K562 (cell line): ENCODE results near the gene LTBR. TPM values are rescaled to one million over a fixed set of nuclear protein-coding genes. Genes with fewer than 3 reads are reported as not detected.

Experiments
- ATF1 ChIP-seq, 2 experiments: fragments of 450-650 bp in 1 of 2; IDR thresholded peaks; 2 replicates each; pipeline ENCODE4 v1.6.1; 2016; ENCODE audit warnings: missing compliant biosample characterization in 1 of 2, missing genetic modification characterization in 1 of 2
- BHLHE40 ChIP-seq: IDR thresholded peaks from 2 replicates; pipeline ENCODE4 v1.6.1; 2011; ENCODE audit warnings: low read length, improper control_type of control experiment
- CSDE1 ChIP-seq, 2 experiments: fragments of 450-650 bp; IDR thresholded peaks; 2 replicates each; pipeline ENCODE4 v1.6.1; 2016; ENCODE audit warnings: mild to moderate bottlenecking in 1 of 2
- GATA2 ChIP-seq: sonication (generic); formaldehyde crosslinking; IDR thresholded peaks from 2 replicates; pipeline ENCODE4 v1.4.0; 2020; ENCODE audit warnings: mild to moderate bottlenecking, missing genetic modification reagents
- GTF2F1 ChIP-seq: IDR thresholded peaks from 2 replicates; pipeline ENCODE4 v1.6.1; 2011; ENCODE audit warnings: low read depth, low read length, improper control_type of control experiment
- KAT8 ChIP-seq: fragments of 450-650 bp; IDR thresholded peaks from 2 replicates; pipeline ENCODE4 v1.6.1; 2016; ENCODE audit warnings: low read depth, mild to moderate bottlenecking
- MEF2A ChIP-seq: IDR thresholded peaks from 2 replicates; pipeline ENCODE4 v1.6.1; 2011; ENCODE audit warnings: low read depth, mild to moderate bottlenecking, low read length, moderate library complexity; ENCODE audit not compliant: control insufficient read depth
- MTA2 ChIP-seq: fragments of 450-650 bp; IDR thresholded peaks from 2 replicates; pipeline ENCODE4 v1.6.1; 2016; ENCODE audit warnings: low read depth
- NFATC3 ChIP-seq: fragments of 450-650 bp; IDR thresholded peaks from 2 replicates; pipeline ENCODE4 v1.6.1; 2017; ENCODE audit warnings: mild to moderate bottlenecking
- PHF21A ChIP-seq: fragments of 450-650 bp; IDR thresholded peaks from 2 replicates; pipeline ENCODE4 v1.6.1; 2017; ENCODE audit warnings: low read depth, borderline replicate concordance
- PHF8 ChIP-seq: fragments of 200-600 bp; sonication (generic); IDR thresholded peaks from 2 replicates; pipeline ENCODE4 v1.6.1; 2012; ENCODE audit warnings: mixed run types, mild to moderate bottlenecking, inconsistent platforms, low read length, moderate library complexity, borderline replicate concordance
- POLR3G ChIP-seq: IDR thresholded peaks from 2 replicates; pipeline ENCODE4 v1.6.1; 2011; ENCODE audit not compliant: insufficient read length, insufficient replicate concordance; ENCODE audit errors: extremely low read depth
- PREB ChIP-seq: sonication (generic); formaldehyde crosslinking; IDR thresholded peaks from 2 replicates; pipeline ENCODE4 v1.8.1; 2023; ENCODE audit warnings: mild to moderate bottlenecking, missing genetic modification reagents
- RAD51 ChIP-seq: fragments of 450-650 bp; IDR thresholded peaks from 2 replicates; pipeline ENCODE4 v1.7.1; 2016; ENCODE audit warnings: low read depth, mild to moderate bottlenecking, borderline replicate concordance
- SMAD4 ChIP-seq: fragments of 250-450 bp; sonication (Bioruptor Pico); conservative IDR thresholded peaks from 2 replicates; pipeline ENCODE4 v1.8.0; 2021; ENCODE audit warnings: inconsistent platforms, mild to moderate bottlenecking, moderate library complexity
- TAF7 ChIP-seq: fragments of 450-650 bp; IDR thresholded peaks from 2 replicates; pipeline ENCODE4 v1.6.1; 2016; ENCODE audit warnings: missing genetic modification characterization, missing compliant biosample characterization
- TCF3 ChIP-seq: sonication (generic); formaldehyde crosslinking; IDR thresholded peaks from 2 replicates; pipeline ENCODE4 v1.4.0; 2020; ENCODE audit warnings: mild to moderate bottlenecking, missing genetic modification reagents
- THRB ChIP-seq: fragments of 450-650 bp; formaldehyde crosslinking; conservative IDR thresholded peaks from 2 replicates; pipeline ENCODE4 v1.4.0; 2022; ENCODE audit warnings: mild to moderate bottlenecking, missing genetic modification characterization
- ZC3H11A ChIP-seq: IDR thresholded peaks from 2 replicates; pipeline ENCODE4 v1.6.1; 2012; ENCODE audit warnings: low read depth, low read length, improper control_type of control experiment
- ZEB2 ChIP-seq: fragments of 450-650 bp; IDR thresholded peaks from 2 replicates; pipeline ENCODE4 v1.6.1; 2016
- ZFP30 ChIP-seq: fragments of 250-450 bp; sonication (Bioruptor Pico); IDR thresholded peaks from 2 replicates; pipeline ENCODE4 v1.8.0; 2022; ENCODE audit warnings: moderate library complexity, mild to moderate bottlenecking, inconsistent platforms, borderline replicate concordance
- ZNF785 ChIP-seq: fragments of 250-450 bp; sonication (Bioruptor Pico); IDR thresholded peaks from 2 replicates; pipeline ENCODE4 v1.4.0; 2020; ENCODE audit warnings: mild to moderate bottlenecking
- polyA plus RNA-seq, 8 experiments: library from polyadenylated mRNA; depleted of rRNA in 4 of 8; stranded (reverse) in 5 of 8; unstranded in 3 of 8; fragments of >200 nt; fragmentation: Nextera tagmentation in 2 of 8; fragmentation: Illumina TruSeq in 1 of 8; extraction: Ambion mirVana in 2 of 8; extraction: Trizol in 1 of 8; gene quantifications; 2 replicates each; pipeline versions ENCODE4 v1.2.1 to v1.2.3, GENCODE V29; 2011 to 2014; ENCODE audit warnings: inconsistent platforms in 1 of 8, missing spikeins in 1 of 8
- total RNA-seq, 7 experiments: library from RNA; depleted of rRNA in 6 of 7; stranded (reverse); fragments of >200 nt in 6 of 7; fragmentation: Illumina TruSeq in 2 of 7; extraction: Trizol in 2 of 7; gene quantifications; 2 replicates each; pipeline versions ENCODE4 v1.2.1 to v1.2.3, GENCODE V29; 2011 to 2021; ENCODE audit warnings: low replicate concordance in 1 of 7
- TF ChIP-seq, protein P1 (sequence below): fragments of 450-650 bp; IDR thresholded peaks from 2 replicates; pipeline ENCODE4 v1.6.1; 2017; ENCODE audit warnings: antibody characterized with exemption
- TF ChIP-seq, protein P2 (sequence below): fragments of 200-800 bp; sonication (Bioruptor generic); IDR thresholded peaks from 2 replicates; pipeline ENCODE4 v1.6.1; 2017; ENCODE audit warnings: missing genetic modification characterization, missing compliant biosample characterization

LTBR gene
- total and polyA plus RNA-seq, 9 of the 15 experiments (the other 6 are each of a cell fraction or from before 2014, with no cell fraction given), result 0.96 to 69.0 (median 35.3) TPM

DNA sequence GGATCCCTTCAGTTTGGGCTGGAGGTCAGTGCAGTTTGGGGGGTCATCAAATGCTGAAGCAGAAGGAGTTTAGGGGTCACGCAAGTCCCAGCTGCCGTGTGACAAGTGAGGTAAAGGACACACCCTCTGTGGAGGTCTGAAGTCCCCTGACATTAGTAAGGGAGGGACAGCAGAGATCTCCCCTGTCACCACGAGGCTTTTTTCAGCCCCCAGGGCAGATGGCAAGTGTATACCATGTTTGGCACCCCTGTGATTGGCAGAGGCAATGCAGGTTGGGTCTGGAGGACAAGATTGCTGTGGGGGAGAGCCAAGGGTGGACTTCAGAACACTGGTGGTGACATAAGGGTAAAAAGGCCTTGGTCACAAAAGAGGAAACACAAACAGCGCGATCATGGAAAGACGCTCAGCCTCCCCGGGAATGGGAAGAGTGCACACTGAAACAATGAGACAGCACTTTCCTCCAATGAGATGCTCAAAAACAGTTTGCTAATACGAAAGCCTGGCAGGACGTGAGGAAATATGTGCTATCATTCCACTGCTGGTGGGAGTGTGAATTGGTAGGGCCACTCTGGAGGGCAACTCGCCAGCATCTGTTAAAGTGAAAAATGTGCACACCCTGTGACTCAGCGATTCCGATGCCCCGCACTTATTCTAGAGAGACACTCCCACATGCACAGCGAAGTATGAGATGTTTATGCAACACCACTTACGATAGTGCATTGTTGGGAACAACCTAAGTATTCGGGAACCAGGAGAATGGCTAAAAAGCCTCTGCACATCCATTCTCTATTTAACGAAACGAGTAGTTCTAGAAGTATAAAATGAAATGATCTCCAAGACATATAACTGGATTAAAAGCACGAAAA lies 46.4 kb downstream of the LTBR start (continued):
- peak; percentile 70 for TF ChIP-seq BHLHE40
- no peak for TF ChIP-seq PREB (CRISPR knock-in tag)
- TF ChIP-seq THRB (CRISPR knock-in tag), result no peak
- no peak for TF ChIP-seq RAD51
- peak; percentile 20; the same call in 1 of the 2 replicates for TF ChIP-seq TCF3 (CRISPR knock-in tag)
- no peak for TF ChIP-seq GTF2F1
- no peak for TF ChIP-seq ATF1 (CRISPR knock-in tag; IDR thresholded peaks at IDR 0.05)
- peak; percentile 39; the same call in 1 of the 2 replicates for TF ChIP-seq ATF1 (tag; IDR thresholded peaks at IDR 0.05)
- TF ChIP-seq ZEB2, result no peak; the same call in 1 of the 2 replicates
- no peak for TF ChIP-seq MEF2A
- TF ChIP-seq PHF8, result peak; percentile 11; the same call in 1 of the 2 replicates
- TF ChIP-seq TAF7 (tag), result no peak
- 0 out of 2 replicates have a peak, but pooled peaks have one; percentile 29 for TF ChIP-seq MTA2
- TF ChIP-seq, protein P1, sequence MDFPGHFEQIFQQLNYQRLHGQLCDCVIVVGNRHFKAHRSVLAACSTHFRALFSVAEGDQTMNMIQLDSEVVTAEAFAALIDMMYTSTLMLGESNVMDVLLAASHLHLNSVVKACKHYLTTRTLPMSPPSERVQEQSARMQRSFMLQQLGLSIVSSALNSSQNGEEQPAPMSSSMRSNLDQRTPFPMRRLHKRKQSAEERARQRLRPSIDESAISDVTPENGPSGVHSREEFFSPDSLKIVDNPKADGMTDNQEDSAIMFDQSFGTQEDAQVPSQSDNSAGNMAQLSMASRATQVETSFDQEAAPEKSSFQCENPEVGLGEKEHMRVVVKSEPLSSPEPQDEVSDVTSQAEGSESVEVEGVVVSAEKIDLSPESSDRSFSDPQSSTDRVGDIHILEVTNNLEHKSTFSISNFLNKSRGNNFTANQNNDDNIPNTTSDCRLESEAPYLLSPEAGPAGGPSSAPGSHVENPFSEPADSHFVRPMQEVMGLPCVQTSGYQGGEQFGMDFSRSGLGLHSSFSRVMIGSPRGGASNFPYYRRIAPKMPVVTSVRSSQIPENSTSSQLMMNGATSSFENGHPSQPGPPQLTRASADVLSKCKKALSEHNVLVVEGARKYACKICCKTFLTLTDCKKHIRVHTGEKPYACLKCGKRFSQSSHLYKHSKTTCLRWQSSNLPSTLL, result no peak
- no peak for TF ChIP-seq ZC3H11A
- no peak for TF ChIP-seq POLR3G
- TF ChIP-seq ZNF785 (CRISPR knock-in tag), result no peak
- no peak for TF ChIP-seq CSDE1 (IDR thresholded peaks at IDR 0.05)
- TF ChIP-seq KAT8, result no peak
- TF ChIP-seq SMAD4 (CRISPR knock-in tag), result no peak
- TF ChIP-seq, protein P2, sequence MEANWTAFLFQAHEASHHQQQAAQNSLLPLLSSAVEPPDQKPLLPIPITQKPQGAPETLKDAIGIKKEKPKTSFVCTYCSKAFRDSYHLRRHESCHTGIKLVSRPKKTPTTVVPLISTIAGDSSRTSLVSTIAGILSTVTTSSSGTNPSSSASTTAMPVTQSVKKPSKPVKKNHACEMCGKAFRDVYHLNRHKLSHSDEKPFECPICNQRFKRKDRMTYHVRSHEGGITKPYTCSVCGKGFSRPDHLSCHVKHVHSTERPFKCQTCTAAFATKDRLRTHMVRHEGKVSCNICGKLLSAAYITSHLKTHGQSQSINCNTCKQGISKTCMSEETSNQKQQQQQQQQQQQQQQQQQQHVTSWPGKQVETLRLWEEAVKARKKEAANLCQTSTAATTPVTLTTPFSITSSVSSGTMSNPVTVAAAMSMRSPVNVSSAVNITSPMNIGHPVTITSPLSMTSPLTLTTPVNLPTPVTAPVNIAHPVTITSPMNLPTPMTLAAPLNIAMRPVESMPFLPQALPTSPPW, result peak; percentile 53; the same call in 1 of the 2 replicates
- TF ChIP-seq ZFP30 (CRISPR knock-in tag), result no peak
- no peak for TF ChIP-seq PHF21A
- TF ChIP-seq NFATC3, result peak; percentile 43; the same call in 1 of the 2 replicates
- TF ChIP-seq GATA2 (CRISPR knock-in tag), result no peak
